ENCODE data around the gene RTL9.
"Not testable (repeated sequence)": the region's sequence is repeated elsewhere in the genome, so short reads cannot be mapped to it uniquely, and the experiment has no call there.

Gene RTL9

DNA sequence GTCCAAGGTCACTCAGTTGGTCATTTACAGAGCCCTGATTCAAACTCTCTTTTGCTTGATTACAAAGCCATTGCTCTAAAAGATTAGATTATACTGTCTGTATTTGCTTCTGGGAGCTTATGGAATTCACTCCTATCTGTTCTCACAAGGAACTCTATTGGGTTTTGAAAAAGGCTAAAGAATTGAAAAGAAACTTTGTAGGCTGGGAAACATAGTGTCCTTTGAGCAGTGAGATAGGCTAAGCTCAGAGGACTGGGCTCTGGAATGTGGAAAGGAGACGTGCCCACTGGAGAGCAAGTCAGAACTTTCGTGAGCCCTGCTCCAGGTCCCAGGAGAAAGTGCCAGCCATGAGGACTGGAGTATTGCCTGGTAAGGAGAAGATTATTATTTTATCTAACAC, at the start of gene RTL9:
Gene RTL9, plus strand, starts transcription at position 301 of the 400 bp plus-strand sequence. CDS start 91,770 bp downstream, outside the sequence.
- DNase-seq, result no peak

DNA sequence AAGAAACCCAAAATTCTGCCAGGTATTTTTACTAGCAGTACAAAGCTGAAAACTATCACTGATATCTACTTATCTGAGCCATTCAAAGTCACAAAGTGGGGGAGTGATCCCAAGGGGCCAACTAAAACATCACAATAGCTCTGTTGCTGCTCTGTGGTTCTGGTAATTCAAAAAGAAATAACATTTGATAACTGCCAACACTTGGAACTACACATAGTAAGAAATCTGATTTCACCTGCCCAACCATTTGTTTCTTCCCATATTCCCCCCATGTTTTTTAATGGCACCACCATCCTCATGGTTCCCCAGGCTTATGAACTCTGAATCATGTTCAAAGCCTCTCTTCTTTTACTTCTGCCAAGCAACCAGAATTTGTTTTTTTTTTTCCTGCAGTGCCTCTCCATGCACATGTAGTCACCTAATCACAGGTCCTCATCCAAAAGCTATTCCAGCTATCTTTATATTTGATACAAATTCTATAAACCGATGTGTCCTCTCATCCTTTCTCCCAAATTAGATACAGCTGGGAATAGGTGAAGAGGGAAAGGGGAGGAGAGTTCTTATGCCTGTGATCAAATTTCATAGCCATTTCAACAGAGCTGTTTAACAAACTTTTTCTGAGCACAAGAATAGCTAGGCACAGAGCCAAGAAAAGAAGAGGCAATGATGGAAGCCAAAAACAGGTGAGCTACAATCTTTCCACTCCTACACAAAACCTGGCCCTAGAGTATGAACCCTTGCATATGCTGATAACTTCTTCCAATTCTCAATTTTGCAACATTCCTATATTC, 48.5 kb upstream of the RTL9 start:
- no peak for DNase-seq

DNA sequence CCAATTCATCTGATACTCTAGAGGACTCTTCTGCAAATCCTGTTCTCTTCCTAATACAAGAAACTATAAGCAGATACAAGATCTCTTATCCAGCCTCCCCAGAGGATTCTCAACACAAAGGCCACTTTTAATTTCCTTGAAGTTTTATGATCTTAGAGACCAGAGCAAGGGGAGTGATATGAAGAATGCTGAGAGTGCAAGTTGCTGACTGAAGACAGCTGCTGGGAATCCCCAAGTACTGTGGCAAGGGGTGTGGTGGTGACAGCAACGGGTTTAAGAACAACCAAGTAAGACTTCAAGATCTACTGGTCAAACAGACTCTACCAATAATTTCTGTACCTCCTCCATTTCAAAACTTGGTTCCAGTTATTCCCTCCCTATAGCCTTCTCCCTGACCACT, 47.8 kb upstream of the RTL9 start:
- DNase-seq, result no peak

DNA sequence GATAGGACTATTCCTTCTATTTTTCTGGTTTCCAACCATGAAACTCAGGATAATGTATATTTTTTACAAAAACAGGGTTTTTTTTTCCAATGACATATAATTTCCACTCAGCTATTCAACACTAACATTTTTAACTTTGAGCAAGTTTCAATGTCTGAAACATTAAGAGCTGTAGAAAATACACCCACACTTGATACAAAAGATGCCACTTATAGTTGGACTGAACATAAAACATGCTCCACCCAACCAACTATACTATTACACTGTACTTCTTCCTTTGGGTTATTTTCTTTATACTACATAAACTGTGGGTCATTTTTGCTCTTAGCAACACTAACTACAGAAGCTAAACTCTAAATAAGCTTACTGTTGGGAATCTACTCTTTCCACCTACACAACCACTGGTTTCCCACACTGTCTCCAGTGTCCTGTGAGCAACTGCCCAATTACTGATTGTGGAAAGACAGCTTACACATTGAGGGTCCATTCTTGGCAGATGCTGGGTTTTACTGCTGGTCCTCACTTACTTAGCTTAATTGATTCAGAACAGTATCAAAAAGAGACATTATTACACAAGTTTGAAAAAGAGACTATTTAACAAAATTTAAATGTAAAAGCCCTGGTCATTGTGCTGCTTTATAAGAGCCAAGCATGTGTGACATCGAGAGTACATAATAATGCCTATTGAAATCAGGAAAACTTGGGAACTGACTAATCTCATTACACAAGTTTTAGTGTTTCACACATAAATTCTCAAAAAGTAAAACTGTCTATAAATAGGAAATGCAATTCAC, 47.0 kb upstream of the RTL9 start:
- no peak for DNase-seq

DNA sequence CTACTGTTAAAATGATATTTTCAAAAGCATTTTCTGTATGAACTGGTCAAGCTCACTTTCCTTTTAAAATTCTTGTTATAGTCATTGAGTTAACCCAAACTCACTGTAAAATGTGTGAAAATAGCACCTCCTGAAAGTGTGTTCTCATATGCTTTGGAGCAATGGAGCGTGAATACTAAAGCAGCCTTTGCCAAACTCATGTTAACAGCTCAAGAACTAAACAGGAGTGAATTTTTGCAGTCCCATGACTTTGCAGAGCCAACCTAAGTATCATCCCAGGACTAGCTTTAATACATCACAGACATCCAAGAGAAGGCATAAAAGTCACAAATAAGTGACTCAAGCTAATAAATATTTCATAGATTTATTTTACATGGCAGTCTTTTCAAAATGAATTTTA, 43.1 kb upstream of the RTL9 start:
- no peak for DNase-seq

DNA sequence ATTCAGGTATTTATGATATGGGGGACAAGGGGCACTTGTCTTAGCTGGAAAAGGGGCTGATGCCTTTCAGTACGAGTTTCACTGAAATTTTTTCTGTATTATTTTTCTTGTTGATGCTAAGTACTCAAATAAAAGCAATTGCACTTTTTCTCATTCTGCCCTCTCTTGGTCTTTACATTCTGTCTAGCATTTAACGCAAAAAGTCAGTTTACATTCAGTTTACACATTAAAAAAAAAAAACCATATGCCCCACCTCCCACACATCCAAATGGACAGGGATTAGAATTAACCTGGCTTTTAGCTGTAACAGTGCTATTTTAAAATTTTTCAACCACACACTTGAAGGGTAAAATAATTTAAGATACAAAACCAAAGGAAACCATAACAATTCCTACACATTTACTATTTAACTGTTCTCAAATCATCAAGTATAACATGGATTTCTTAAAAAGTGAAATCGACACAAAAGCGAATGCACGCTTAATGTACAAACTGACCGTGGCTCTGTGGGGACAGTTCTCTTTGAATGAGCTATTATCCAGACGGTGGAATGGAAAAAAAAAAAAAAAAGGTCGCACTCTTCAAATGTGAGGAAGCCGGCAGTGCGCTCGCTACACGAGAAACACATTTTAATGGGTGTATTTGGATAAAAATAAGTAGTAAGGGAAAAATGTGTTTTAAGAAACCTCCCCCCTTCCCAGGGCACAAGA, 42.1 kb upstream of the RTL9 start:
- no peak for DNase-seq

DNA sequence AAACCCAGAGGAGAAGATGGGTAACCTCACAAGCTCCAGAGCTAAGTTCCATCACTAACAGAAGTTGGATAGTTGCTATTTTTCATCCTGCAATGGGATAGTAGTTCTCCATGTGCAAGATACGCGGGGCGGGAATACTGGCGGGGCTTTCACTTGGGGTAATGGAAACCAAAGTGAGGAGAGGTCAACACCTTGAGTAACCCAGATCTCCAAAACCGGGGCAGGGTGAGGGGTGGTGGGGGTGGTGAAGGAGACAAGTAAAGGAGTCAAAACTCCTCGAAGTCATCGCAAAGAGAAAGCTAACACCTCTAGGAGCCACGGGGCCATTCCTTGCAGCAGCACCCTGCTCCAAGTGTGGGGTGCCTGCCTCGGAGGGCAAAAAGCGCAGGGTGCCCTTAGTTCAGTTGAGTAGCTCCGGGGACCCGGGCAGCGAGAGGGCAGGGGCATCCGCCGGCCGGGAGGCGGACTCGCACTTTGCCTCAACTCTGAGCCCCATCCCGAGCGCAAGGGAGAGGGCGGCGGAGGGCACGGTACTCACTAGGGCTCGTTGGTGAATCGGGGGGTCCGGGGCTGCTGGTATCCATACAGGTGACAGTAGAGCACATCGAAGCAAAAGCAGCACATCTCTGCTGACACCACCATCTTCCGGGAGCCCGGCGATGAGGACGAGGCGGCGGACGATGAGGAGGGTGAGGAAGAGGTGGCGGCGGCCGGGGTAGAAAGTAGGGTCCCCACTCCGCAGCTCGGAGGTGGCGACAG, 41.4 kb upstream of the RTL9 start:
- no peak for DNase-seq

DNA sequence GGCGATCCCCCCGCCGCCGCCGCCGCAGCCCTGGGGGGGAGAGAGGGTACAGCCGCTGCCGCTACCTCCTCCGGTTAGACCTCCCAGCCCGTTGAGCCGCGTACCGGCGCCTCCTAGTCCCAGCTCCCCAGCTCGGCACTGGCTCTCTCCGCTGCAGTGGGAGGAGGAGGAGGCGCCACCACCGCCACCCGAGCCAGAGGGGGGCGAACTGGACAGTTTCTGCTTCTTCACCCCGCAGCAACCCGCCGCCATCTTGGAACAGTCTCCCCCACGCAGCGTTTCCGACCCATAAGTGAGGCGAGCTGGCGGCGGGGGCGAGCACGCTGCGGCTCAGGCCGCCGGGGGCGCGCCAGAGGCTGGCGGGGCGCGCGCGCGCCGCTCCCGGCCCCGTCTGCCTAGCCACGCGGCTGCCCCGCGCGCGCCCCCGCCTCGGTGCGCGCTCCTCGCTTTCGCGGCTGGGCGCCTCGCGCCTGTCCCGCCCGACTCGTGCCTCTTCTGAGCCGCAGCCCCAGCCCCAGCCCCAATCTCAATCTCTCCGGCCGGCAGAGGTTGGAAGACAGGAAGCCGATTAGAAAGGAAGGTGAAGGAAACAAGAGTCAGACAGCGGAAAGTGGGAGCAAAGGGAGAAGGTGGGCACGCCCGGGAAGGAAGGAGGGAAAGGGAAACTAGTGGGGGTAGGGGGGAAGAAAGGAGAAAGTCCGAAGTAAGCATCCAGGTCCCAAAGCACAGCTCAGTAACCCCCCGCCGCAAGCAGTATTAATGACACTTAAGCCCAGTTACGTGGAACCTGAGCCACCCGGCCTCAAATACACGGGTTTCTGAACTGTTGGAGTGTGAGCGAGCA, 40.6 kb upstream of the RTL9 start, which contains the start of gene AMMECR1:
Gene AMMECR1, minus strand, starts transcription at position 266 of the 844 bp plus-strand sequence. Its CDS starts 14 bp downstream, at position 252.
- DNase-seq, result no peak

DNA sequence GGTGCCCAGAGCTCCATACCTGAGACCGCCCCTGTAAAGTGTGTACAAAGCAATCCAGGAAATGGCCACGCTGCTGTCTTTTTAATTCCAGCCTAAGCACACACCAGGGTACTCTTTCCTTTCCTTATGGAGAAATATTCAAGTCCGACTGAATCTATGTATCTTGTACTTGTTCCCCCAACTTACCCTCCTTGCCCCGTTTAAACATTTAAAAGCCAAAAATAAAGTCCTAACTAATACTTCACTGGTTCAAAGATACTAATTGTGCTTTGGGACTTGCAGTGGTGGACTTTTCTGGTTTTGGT, 40.0 kb upstream of the RTL9 start:
- DNase-seq, result no peak

DNA sequence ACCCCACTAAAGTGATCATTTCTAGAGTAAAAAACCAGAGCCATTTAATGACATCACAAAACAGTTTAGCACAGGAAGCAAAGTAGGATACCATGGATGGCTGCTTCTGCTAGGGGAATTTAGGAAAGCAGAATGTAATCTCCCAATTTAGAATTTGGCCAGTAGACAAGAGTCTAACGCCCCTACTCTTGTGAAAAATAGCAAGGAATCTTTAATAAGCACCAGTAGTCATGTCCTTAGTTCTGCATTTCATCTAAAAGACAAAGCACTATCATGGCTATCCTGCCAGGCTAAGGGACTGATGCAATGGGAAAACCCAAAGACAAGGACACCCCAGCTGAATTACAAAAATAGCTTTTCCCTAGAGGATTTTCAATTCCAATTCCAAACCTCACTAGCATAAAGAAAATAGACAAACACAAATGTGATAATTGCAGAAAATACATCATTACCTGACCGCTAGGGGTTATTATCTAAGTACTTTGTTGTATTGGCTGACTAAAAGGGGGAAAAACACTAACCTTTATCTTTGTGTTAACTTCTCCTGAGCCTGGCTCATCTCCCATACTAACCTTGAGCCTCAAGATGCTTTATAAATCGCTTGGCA, 38.2 kb upstream of the RTL9 start:
- DNase-seq, result no peak

DNA sequence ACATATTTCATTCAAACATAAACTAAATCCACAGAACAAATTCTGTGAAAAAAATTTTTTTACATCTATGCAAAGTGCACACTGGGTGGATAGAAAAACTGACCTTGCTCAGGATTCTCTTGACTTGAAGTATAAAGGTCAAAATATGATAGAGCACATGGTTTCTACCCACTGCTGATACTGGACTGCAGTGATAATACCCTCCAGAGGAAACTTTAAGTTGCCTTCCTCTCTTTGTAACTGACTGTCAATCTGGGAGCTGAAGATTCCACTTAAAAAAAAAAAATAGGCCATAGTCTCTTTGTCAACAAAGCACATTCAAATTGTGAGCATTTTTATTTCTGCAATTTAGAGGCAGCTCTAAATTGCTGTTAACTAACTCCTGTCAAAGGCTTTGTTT, 37.6 kb upstream of the RTL9 start:
- no peak for DNase-seq

DNA sequence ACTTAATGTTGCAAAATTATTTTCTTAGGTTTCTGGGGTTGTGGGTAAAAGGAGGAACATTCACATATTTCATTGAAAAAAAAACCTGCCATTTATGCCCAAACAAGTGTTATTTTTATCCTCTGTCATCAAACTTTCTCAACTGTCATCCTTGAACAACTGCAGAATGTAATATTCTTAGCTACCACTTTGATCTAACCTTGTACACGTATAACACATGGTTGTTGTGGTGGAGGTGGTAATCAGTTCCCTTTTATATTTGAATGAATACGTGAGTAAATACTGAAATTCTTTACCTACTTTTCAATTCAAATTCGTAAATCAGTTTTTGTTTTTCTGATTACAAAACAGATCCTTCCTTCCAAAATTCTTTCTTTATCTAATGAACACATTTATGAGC, 37.0 kb upstream of the RTL9 start:
- no peak for DNase-seq

DNA sequence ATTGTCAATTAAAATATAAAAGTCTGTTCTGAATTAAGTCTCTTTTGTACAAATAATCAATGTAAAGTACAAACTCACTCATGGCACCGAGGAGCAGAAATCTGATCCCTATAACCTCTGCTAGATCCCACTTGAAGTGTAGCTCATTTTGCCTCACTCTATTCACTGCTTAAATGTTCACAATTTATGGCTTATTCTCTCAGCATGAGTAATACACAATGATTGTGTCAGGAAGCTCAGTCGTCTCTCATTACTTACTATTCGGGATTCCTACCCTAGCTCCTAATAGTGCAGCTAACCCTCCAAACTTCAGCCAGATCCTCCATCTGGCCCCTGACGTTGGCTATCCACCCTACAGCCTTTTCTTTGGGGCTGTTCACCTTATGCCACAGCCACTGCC, 36.0 kb upstream of the RTL9 start:
- DNase-seq, result no peak

DNA sequence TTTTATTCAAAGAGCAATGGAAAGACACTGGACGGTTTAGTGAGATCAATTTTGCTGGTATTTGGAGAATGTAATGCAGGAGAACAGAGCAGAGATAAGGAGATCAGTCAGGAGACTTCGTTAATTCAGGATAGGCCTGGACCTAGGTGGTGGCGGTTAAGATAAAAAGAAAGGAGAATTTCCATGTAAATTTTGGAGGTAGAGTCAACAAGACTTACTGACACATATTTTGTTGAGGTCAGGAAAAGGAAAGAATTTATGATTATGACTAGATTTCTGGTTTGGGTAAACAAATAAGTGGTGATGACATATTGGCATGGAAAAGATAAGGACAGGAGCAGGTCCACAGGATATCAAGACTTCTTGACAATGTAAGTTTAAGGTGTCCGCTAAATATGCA, 31.9 kb upstream of the RTL9 start:
- DNase-seq, result no peak

DNA sequence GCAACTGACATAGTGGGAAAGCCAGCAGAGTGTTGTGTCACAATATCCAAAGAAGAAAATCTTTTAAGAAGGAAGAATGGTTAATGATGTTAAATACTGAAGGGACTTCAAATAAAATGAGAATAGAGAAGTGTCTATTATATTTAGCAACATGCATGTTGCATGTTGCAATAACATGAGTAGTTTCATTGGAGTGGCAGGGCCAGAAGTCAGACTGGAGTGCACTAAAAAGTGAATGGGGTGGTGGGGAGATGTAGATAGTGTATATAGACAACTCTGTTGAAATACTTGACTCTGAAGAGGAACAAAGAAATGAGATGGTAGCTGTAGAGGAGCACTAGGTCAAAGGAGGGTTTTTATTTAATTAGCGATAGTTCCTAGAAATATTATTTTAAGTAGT, 31.3 kb upstream of the RTL9 start:
- no peak for DNase-seq

DNA sequence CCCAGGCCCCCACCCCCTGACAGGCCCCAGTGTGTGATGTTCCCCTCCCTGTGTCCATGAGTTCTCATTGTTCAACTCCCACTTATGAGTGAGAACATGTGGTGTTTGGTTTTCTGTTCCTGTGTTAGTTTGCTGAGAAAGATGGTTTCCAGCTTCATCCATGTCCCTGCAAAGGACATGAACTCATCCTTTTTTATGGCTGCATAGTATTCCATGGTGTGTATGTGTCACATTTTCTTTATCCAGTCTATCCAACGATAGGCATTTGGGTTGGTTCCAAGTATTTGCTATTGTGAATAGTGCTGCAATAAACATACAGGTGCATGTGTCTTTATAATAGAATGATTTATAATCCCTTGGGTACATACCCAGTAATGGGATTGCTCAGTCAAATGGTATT, 30.0 kb upstream of the RTL9 start:
- not testable (repeated sequence) for DNase-seq

DNA sequence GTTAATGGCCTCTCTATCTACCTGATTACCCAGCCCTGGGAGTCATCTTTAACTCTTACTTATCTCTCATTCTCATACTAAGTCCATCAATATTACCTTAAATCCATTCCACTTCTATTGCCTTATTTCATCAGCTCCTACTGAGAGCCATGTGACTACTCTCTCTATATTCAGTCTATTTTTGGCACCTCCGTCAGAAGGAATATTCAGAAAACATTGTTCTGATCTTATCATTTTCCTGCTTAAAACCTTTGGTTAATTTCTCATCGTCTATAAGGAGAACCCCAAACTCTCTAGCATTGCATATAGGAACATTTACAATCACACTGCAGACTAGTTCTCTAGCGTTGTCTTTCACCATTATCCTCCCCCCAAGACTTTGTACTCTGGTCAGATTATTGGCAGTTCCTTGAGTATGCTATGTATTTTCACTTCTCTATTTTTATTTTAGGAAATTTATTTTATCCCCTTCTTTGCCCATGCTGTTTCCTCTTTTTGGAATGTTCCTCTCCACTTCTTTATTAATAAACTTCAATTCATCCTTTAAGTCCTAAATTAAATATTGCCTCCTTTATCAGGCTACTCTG, 27.1 kb upstream of the RTL9 start:
- DNase-seq, result no peak

DNA sequence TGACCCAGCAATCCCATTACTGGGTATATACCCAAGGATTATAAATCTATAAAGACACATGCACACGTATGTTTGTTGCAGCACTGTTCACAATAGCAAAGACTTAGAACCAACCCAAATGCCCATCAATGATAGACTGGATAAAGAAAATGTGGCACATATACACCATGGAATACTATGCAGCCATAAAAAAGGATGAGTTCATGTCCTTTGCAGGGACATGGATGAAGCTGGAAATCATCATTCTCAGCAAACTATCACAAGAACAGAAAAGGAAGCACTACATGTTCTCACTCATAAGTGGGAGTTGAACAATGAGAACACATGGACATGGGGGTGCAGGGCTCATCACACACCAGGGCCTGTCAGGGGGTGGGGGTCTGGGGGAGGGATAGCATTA, 25.2 kb upstream of the RTL9 start:
- not testable (repeated sequence) for DNase-seq

DNA sequence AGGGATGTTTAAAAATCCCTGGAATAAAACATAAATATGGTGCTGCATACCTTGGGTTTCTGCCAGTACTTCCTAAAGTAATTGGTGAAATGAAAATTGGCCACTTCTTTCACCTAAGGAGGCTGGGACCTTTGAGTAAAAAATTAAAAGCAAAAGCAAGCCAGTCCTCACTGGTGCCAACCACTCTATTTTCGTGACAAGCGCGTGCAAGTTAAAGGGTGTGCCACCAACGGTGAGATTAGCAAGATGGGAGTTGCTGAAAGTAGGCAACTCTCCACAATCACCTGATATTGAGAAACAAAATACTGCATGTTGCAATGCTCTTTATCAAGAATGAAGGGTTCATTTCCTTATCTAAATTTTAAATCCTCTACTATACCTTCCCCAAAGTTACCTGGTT, 19.7 kb upstream of the RTL9 start:
- no peak for DNase-seq

DNA sequence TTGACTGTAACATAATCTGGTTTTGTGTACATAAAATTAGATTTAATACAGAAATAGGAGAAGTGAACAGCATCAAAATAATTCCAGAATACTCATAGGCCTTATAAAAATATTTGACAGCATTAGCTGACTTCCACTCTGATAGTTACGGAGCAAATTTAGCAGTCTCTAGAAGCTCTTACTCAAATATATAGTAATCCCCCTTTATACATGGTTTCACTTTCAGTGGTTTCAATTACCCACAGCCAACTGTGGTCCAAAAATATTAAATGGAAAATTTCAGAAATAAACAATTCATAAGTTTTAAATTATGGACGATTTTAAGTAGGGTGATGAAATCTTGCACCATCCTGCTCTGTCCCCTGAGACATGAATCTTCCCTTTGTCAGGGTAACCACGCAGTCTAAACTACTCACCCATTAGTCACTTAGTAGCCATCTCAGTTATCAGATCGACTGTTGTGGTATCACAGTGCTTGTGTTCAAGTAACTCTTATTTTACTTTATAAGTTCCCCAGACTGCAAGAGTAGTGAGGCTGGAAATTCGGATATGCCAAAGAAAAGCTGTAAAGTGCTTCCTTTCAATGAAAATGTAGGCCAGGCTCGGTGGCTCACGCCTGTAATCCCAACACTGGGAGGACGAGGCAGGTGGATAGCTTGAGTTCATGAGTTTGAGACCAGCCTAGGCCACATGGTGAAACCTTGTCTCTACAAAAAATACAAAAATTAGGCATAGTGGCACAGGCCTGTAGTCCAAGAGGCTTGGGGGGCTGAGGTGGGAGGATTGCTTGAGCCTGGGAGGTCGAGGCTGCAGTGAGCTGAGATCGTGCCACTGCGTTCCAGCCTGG, 17.2 kb upstream of the RTL9 start:
- no peak for DNase-seq

Measured in cerebellar nuclear complex (tissue), 1 donor.